GM12864 (cell line): Measurements from ENCODE around the gene WSB2.

Experiments
- DNase-seq: peaks from one replicate; pipeline ENCODE4 v3.0.0-alpha.2; 2011; ENCODE audit warnings: low read depth
- H3K4me3 ChIP-seq: 2 replicates; pipeline ENCODE4 v1.5.1; 2011; ENCODE audit warnings: mild to moderate bottlenecking, low read depth, low read length, control low read depth
- CTCF ChIP-seq: IDR thresholded peaks from 2 replicates; pipeline ENCODE4 v1.5.1; 2011; ENCODE audit warnings: low read depth, mild to moderate bottlenecking, moderate library complexity, low read length, control low read depth, inconsistent platforms; ENCODE audit errors: missing control alignments

Gene WSB2

DNA sequence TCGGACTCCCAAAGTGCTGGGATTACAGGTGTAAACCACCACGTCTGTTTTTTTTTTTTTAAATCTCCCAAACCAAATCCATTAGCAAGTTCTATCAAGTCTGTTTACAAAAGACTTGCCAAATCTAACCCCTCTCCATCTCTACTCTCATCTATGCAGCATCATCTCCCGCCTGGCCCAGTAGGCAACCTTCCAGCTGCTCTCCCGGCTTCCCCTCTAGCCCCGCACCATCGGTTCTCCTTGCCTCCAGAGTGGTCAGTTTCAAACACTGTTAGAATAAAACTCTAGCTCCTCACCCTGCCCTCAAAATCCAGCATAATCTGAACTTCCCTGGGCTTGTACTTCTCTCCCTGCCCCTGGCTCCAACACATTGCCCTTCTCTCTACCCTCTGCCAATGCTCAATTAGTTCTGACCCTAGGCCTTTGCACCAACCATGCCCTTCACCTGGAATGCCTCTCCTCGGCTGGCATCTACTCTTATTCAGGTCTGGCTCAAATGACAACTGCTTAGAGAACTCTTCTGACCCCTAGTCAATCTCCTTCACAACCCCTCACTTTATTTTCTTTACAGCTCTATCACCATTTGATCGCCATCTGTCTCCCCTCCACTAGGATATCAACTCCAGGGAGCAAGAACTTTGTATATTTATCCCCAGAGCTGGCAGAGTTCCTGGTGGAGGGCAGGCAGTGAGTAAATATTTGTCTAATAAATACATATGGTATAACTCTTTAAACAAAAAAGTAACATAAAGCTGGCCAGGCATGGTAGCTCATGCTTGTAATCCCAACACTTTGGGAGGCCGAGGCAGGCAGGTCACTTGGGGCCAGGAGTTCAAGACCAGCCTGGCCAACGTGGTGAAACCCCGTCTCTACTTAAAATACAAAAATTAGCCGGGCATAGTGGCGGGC, 4.9 kb downstream of the WSB2 start:
- no peak overlapping the region for H3K4me3 ChIP-seq
- no peak for TF ChIP-seq CTCF
- DNase-seq, result no peak

GRCh38 chr12:118055144-118055557, 5.8 kb downstream of the WSB2 start:
- H3K4me3 ChIP-seq, result no peak overlapping the region
- DNase-seq, result peak; percentile 40
- TF ChIP-seq CTCF, result peak; percentile 76

GRCh38 chr12:118053071-118053985, 7.7 kb downstream of the WSB2 start:
- DNase-seq, result no peak
- no peak overlapping the region for H3K4me3 ChIP-seq
- TF ChIP-seq CTCF, result no peak

GRCh38 chr12:118052324-118053070, 8.5 kb downstream of the WSB2 start:
- no peak overlapping the region for H3K4me3 ChIP-seq
- no peak for TF ChIP-seq CTCF
- DNase-seq, result no peak

- H3K4me3 ChIP-seq, result no peak overlapping the region
- no peak for DNase-seq
- TF ChIP-seq CTCF, result no peak
Measured at GRCh38 chr12:118050972-118051910, 9.7 kb downstream of the WSB2 start.

DNA sequence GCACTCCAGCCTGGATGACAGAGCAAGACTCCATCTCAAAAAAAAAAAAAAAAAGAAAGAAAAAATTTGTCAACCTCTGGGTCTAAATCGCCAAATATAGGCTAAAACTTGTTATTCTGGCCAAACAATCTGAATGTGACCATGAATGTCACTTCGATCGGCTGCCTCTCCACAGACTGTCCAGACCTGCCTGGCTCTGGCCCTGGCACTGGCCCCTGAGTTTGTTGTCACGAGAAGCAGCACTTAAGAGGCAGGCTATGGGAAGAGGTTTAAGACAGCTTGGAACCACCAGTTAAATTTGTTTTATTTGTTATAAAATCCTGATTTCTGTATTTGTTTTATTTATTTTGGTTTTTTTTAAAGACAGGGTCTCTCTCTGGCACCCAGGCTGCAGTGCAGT, 14.5 kb downstream of the WSB2 start:
- TF ChIP-seq CTCF, result no peak
- no peak for DNase-seq
- H3K4me3 ChIP-seq, result no peak overlapping the region
